ENCODE results near the gene KRTAP19-7.

DNA sequence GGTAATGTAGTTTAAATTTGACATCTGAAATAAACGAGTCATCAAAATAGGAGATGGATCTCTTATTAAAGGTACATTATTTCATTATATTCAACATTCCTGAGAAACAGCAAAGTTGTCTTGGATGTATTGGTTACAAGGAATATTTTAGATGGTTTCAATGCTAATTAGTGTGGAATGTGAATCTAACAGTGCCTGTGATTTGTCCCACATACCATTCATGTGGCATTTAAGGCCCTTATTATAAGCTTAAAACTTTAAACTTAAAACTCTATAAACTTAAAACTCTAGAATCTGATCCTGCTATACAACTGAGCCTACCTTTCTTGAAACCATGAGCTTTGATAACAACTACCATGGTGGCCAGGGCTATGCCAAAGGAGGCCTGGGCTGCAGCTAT, 39.7 kb upstream of the KRTAP19-7 start, which contains the start of gene KRTAP22-1:
- TF ChIP-seq EP300 (IDR thresholded peaks at IDR 0.05) (no peak), POLR2A (IDR thresholded peaks at IDR 0.05; ENCODE audit: low read depth) (no peak)
- TF ChIP-seq, protein P1, sequence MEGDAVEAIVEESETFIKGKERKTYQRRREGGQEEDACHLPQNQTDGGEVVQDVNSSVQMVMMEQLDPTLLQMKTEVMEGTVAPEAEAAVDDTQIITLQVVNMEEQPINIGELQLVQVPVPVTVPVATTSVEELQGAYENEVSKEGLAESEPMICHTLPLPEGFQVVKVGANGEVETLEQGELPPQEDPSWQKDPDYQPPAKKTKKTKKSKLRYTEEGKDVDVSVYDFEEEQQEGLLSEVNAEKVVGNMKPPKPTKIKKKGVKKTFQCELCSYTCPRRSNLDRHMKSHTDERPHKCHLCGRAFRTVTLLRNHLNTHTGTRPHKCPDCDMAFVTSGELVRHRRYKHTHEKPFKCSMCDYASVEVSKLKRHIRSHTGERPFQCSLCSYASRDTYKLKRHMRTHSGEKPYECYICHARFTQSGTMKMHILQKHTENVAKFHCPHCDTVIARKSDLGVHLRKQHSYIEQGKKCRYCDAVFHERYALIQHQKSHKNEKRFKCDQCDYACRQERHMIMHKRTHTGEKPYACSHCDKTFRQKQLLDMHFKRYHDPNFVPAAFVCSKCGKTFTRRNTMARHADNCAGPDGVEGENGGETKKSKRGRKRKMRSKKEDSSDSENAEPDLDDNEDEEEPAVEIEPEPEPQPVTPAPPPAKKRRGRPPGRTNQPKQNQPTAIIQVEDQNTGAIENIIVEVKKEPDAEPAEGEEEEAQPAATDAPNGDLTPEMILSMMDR (IDR thresholded peaks at IDR 0.05): no peak
